C4-2B (cell line): ENCODE data around the gene SYT1.

Source experiments
- H3K27ac ChIP-seq: fragments of 450-650 bp; 2 replicates; pipeline ENCODE4 v1.5.1; 2017
- ZFX ChIP-seq: fragments of 450-650 bp; IDR thresholded peaks from 2 replicates; pipeline ENCODE4 v1.6.1; 2017
- TF ChIP-seq, protein P1 (sequence below): fragments of 450-650 bp; conservative IDR thresholded peaks from 2 replicates; pipeline ENCODE4 v1.5.1; 2017; ENCODE audit warnings: mild to moderate bottlenecking

Gene SYT1

GRCh38 chr12:79344855-79345847 is 480.6 kb downstream of the SYT1 start:
- no peak overlapping the region for H3K27ac ChIP-seq
- TF ChIP-seq, protein P1, sequence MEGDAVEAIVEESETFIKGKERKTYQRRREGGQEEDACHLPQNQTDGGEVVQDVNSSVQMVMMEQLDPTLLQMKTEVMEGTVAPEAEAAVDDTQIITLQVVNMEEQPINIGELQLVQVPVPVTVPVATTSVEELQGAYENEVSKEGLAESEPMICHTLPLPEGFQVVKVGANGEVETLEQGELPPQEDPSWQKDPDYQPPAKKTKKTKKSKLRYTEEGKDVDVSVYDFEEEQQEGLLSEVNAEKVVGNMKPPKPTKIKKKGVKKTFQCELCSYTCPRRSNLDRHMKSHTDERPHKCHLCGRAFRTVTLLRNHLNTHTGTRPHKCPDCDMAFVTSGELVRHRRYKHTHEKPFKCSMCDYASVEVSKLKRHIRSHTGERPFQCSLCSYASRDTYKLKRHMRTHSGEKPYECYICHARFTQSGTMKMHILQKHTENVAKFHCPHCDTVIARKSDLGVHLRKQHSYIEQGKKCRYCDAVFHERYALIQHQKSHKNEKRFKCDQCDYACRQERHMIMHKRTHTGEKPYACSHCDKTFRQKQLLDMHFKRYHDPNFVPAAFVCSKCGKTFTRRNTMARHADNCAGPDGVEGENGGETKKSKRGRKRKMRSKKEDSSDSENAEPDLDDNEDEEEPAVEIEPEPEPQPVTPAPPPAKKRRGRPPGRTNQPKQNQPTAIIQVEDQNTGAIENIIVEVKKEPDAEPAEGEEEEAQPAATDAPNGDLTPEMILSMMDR, result peak; percentile 89
- no peak for TF ChIP-seq ZFX

DNA sequence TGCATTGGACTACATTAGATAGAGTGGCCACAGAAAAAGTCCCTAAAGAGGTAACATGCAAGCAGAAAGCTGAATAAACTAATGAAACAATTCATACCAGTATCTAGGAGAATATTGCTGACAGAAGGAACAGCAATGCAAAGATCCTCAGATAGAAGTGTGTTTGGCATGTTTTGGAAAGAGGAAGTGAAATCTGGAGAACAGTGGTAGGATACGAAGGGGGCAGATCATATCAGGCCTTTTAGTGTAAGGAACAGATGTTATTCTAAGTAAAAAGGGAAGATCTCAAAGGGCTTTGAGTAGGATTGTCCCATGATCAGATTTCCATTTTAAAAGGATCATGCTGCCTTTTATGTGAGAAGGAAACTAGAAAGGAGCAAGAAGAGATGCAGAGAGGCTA is 483.3 kb downstream of the SYT1 start:
- H3K27ac ChIP-seq, result no peak overlapping the region
- TF ChIP-seq ZFX, result no peak
- TF ChIP-seq, protein P1, result no peak

- no peak for TF ChIP-seq ZFX
- TF ChIP-seq, protein P1, result no peak
- no peak overlapping the region for H3K27ac ChIP-seq
Measured at GRCh38 chr12:79351251-79351650, 486.7 kb downstream of the SYT1 start.

DNA sequence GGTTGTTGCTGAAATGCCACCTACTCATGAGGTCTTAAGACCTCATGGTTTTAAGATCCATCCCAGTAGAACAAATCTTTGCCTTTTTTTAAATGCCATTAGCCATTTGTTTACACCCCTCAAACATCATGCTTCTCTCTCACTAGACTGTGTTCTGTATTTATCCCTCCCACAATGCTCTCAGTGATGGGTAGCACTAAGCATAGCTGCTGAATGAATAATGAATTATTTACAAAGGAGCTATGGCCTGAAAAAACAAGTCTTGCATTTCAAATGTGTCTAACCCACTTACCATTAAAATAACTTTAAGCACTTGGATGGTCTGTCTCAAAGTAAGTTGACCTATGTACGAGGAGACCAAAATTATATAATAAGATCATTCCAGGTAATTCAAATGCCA is 491.6 kb downstream of the SYT1 start:
- no peak for TF ChIP-seq ZFX
- TF ChIP-seq, protein P1, result no peak
- no peak overlapping the region for H3K27ac ChIP-seq

GRCh38 chr12:79357048-79357447 is 492.5 kb downstream of the SYT1 start:
- no peak overlapping the region for H3K27ac ChIP-seq
- TF ChIP-seq, protein P1, result no peak
- TF ChIP-seq ZFX, result no peak

- H3K27ac ChIP-seq, result no peak overlapping the region
- no peak for TF ChIP-seq ZFX
- TF ChIP-seq, protein P1, result no peak
Measured at GRCh38 chr12:79358716-79359300, 494.2 kb downstream of the SYT1 start.

DNA sequence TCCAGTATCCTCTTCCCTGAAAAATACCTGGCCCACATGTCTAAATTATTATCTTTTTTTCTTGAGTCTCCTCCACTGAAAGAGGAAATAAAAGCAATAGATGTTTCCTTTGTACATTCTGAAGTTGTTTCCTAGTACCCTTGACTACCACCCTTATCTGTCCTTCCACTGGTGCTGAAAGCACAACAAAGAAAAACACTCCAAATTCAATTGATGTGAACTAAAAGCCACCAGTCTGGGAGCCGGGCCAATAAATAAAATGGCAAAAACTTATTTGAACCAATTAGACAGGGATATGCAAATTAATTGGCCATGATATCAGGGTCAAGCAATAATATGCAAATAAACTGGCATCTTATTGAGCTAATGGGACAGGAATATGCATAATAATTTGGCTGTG is 495.7 kb downstream of the SYT1 start:
- H3K27ac ChIP-seq, result no peak overlapping the region
- TF ChIP-seq, protein P1, result no peak
- no peak for TF ChIP-seq ZFX
